Measurements from ENCODE around the gene CERK.

CERK gene

DNA sequence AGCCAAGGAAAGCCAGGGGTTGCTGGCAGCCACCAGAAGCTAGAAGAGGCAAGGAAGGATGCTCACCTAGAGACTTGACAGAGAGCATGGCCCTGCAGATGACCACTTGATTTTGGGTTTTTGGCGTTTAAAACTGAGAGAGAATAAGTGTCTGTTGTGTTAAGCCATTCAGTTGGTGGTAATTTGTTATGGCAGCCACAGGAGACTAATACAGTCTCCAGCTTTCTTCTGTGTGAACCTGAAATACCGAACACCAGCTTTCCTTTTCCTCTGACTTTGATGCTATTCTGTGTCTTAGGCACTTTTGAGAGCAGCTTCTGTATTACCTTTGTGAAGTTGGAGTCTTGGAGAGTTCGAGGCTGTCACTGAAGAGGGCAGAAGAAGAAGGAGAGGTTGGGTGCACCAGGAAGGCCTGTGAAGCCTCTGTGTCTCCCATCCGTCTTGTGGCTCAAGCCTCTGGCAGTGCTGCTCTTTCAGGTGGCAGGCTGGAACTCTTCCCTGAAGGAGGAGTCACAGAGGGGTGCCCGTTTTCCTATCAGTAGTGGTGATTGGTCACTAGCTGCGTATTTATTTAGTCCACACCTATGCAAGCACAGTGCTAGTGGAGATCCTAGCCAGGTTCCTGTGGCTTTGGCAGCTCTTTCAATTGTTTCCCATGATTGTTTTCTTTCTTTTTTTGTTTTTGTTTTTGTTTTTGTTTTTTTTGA, 26.9 kb upstream of the CERK start:
- DNase-seq (ENCODE audit: low read depth) = no peak

DNA sequence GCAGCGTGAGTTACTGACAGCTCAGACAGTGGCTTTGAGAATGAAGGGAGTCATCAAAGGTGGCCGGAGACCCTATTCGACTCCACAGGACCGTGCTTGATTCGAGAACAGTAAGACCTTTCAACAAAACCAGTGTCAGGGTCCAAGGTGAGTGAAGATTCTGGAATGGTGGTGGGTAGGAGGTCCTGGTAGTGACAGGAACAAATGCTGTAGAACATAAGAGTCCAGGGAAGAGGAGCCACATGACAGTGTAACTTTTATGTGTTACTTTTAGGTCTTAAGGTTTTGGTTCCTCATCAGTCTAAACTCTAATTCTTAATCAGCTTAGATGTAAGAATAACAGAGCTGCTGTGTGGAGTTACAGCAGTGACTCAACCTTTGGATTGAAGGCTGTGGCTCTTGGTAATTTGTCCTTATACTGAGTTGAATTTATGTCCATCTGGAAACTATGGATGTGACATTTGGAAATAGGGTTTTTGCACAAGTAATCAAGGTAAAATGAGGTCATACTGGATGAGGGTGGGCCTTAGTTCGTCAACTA, 26.2 kb upstream of the CERK start:
- DNase-seq (ENCODE audit: low read depth) = no peak

DNA sequence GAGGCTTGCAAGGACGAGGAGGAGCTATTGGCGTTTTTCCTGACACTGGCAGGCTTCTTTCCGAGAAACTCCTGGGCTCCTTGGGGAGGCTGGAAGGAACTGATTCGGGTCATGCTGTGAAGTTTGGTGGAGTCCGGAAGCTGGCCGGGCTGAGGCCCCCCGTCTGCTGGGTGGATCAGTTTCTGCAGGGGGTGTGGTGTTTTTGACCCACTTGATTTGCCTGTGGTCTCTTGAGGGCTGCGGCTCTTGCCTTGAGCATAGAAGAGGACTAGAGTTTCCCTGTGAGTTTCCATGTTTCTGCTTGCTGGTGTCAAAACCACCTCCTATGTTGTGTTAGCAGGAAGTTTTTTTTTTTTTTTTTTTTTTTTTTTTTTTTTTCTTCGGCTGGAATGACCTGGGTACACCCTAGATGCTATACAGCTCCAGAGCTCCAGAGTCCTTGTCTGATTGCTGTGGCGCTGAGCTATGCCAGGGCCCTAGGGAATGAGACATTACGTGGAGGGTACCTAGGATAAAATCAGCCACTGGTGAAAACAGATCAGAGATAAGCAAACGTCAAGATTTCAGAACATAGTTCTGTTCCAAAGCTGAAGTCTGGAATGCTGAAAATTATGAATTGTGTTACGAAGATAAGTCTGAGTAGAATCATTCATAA, 25.1 kb upstream of the CERK start:
- DNase-seq (ENCODE audit: low read depth) = no peak

DNA sequence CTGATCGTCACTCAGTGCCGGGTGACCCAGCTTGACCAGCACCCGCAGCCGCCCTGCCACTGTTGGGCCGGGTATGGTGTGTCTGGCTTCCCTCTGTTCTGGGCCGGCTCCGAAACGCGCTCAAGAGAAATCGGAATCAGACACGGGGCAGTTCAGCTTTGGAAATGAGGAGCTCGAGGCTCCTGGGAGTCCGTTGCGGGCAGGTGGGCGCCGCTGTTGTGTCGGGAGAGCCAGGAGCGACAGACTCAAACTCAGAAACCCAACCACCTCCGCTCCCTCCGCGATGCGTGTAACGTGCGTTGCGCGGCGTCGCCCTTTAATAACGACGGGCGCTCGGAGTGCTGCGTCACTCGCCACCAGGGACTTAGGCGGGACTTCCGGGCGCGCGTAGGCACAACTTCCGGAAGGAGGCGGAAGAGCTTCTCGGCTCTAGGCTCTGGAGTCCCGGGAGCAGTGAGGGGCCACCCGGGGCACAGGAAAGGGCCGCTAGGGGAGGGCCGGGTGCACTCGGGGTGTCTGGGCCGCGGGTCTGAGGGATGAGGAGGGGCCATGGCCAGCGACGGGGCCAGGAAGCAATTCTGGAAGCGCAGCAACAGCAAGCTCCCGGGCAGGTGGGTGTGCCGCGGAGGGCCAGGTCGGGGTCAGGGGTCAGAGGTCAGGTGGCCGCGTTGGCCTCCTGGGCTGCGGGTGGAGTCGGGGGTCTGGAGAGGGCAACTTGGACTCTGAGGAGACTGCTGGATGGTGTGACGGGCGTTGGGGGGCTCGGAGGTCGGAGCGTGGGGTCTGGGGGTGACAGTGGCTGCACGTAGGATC, 24.4 kb upstream of the CERK start, which contains the start of gene TBC1D22A:
TSS of gene TBC1D22A (plus strand) at position 413 of the 813 bp plus-strand sequence. CDS start at position 550, 137 bp downstream.
- DNase-seq (ENCODE audit: low read depth) = peak; percentile 88

DNA sequence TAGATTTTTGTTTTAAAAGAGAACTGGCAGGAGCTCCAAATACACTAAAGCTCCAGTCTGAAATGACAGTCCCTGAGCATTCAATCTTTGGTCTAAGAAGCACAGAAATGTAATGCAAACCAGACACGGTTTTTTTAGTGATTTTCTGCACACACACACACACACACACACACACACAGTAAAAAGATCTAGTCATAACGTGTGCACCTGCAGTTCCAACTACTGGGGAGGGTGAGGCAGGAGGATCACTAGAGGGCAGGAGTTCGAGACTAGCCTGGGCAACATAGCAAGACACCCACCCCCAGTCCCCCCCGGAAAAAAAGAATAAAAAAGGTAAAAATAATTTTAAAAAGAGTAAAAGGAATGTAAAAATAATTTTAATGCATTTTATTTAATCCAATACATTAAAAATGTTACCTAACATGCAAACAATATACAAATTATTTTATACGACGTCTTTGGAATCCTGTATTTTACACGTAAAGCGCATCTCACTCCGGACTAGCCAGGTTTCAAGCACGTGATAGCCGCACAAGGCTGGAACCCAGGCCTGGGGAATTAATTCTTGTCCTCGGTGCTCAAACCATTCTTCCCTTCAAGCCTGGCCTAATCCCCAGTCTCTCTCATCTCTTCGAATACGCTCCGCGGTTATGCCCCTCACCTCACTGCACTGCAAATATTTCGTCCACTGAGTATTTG, 23.6 kb upstream of the CERK start:
- DNase-seq (ENCODE audit: low read depth) = no peak

DNA sequence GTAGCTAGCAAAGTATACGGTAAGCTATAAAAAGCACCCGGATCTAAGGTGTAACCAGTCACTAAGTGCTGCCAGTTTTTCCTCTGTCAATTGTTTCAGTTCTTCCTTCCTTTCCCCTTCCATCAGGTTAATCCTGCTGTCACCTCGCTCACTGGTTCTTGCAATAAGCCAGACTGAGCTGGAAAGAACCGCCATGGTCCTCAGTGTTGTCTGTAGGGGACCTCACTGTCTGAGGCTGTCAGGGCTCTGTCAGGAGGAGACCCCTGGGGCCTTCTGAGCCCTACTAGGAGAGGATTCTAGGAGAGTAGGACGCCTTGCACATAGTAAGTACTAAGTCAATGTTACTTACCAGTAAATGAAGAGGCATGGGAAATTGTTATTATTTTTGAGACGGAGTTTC, 23.0 kb upstream of the CERK start:
- DNase-seq (ENCODE audit: low read depth) = no peak

DNA sequence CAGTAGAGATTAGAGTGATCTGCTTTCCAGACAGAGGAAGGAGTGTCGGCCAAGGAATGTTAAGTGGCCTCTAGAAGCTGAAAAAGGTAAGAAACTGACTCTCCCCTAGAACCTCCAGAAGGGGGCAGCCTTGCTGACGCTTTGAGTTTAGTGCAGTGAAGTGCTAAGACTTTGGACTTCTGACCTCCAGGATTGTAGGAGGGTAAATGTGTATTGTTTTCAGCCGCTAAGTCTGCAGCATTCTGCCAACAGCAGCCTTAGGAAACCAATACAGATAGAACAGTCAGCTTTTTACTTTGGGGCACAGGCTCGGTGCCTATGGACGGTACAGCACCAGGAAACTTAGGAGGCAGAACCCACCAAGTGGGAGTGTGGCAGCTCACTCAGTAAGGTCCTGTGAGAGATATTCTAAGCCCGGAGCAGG, 20.8 kb upstream of the CERK start:
- peak; percentile 47 for DNase-seq (ENCODE audit: low read depth)

DNA sequence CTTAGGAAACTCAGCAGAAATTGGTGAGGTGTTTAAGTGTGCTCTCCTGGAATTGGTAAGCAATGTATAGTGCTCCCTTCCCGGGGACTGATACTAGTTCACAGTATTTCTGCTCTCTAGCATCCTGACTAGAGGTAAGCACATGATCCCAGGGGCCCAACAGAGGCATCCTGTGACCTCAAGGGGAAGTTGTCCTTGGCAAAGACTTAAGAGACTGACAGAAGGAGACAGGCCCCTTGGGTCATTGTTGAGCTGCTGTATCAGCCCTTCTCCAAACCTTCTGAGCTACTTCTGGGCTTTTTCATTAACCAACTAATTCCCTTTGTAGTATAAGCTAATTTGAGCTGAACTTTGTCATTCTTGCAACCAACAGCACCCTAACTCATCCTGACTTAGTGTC, 20.1 kb upstream of the CERK start:
- no peak for DNase-seq (ENCODE audit: low read depth)

DNA sequence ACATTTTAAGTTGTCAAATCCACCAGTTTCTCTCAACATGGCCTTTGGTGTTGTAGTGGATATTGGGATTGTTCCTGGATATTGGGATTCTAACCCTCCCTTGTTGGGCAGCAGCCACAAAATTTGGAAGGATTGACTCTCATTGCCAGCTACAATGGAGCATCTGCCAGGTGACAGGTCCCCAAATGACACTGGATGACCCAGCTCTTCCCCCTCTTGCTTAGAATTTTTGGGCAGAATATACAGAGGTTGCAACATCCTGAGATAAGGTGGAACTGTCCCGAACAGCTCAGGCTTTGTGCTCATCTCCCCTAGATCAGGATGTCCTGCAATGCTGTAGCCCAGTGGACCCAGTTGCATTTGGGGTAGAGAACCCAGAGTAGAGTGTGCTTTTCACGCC, 19.1 kb upstream of the CERK start:
- no peak for DNase-seq (ENCODE audit: low read depth)

DNA sequence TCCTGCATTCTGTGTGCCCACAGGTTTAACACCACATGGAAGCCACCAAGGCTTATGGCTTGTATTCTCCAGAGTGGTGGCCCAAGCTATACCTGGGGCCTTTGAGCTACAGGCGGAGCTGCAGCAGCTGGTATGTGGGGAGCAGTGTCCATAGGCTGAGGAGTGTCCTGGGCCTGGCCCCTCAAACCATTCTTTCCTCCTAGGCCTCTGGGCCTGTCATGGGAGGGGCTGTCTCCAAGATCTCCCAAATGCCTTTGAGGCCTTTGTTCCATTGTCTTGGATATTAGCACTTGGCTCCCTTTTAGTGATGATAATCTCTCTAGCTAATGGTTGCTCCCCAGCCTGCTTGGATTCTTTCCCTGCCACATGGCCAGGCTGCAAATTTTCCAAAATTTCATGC, 18.0 kb upstream of the CERK start:
- no peak for DNase-seq (ENCODE audit: low read depth)

DNA sequence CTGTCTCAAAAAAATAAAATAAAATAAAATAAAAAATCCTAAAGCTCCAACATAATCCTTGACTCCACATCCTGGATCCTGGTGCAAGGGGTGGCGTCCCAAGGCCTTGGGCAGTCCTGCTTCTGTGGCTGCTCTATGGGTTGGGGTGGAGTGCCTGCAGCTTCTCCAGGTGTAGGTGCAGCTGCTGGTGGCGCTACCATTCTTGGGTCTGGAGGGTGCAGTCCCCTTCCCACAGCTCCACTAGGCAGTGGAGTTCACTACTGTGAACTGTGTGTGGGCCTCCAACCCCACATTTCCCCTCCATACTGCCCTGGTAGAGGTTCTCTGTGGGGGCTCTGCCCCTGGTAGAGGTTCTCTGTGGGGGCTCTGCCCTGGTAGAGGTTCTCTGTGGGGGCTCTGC, 17.5 kb upstream of the CERK start:
- DNase-seq (ENCODE audit: low read depth) = no peak

DNA sequence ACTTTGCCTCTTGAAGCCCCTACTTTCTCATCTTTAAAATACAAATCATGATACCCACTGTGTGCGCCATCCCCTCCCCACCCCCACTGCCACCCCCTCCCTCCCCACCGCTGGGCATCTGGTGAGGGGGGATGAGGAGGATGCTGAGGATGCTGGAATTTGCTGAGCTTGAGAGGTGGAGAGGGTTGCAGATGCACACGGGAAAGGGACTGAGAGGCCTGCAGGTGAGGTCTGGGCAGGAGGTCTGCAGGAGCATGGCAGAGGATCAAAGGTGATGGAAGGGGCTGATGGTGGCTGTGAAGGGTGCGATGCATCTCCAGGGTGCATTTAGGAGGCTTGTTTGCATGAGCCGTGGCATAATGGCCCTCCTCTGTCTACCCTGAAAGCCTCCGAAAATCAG, 16.8 kb upstream of the CERK start:
- no peak for DNase-seq (ENCODE audit: low read depth)

DNA sequence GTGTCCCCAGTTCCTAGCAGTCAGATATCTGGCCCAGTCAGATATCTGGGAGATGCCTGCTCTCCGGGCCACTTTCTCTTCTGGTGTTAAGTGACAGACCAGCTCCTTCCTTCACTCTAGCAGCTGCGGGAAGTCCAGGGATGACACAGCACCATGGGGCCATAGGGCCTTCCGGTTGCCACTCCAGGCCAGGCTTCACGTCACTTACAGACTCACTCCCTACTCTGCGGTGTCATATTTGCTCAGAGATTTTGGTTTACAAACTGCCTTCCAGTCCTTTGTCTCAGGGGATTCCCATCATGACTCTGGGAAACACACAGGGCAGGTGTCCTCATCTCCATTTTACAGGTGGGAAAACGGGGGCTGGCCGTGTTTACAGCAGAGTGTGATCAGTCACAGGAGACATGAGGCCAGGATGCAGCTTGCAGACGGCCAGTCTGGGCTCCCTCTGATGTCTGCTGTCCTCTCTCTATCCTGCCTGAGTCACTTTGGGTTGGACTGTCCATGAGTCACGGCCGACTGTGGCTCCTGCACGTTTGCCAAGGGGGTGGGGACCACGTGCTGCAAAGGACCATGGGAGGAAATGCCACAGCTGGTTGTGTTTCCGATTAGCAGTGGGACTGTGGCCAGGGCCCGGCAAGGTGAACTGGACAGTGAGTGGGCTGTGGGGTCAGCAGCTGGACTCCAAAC, 16.2 kb upstream of the CERK start:
- no peak for DNase-seq (ENCODE audit: low read depth)

DNA sequence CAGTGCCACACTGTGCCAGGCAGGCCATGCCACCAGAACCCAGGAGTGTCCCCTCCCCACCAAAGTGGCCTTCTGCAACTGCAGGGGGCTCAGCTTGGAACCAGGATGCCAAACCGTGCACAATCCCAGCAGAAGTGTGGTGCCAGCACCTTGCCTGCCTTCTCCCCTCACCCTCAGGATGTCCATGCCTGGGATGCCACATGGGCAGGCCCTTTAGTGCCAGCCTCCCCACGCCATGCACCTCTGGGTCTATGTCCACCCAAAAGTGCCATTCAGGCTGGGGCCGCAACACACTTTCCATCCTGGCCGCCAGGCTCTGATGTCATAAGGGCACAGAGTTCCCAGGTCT, 15.7 kb upstream of the CERK start:
- DNase-seq (ENCODE audit: low read depth) = no peak

DNA sequence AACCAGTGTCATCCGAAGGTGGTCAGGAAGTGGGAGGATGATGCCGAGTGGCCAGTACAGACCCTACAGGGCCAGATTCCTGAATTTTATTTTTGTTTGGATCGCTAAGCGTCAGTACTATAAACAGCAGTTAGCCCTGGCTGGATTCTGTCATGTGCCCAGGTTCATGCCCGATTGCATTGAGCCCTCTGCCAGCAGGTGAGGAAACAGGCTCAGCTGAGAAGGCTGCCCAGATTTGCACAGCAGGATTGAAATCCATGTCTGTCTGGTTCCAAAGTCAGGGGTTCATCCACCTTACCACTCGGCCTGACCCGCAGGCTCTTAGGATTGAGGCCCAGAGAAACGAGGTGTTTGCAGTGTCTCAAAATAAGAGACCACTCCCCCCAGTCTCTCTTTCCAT, 15.3 kb upstream of the CERK start:
- no peak for DNase-seq (ENCODE audit: low read depth)

DNA sequence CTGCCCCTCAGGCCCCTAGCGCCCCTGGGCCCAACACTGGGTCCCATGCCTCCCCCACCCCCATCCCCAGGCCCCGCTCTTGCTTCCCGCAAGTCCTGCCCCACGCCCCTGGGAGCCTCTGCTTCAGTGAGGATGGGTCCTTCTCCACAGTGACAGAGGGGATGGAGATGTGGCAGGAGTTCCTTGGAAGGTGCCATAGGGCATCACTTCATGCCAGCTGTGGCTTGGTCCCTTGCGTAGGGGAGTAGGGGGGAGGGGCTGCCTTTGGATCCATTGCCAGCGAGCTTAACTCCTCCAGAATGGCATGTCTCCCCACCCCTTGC, 14.9 kb upstream of the CERK start:
- DNase-seq (ENCODE audit: low read depth) = no peak

DNA sequence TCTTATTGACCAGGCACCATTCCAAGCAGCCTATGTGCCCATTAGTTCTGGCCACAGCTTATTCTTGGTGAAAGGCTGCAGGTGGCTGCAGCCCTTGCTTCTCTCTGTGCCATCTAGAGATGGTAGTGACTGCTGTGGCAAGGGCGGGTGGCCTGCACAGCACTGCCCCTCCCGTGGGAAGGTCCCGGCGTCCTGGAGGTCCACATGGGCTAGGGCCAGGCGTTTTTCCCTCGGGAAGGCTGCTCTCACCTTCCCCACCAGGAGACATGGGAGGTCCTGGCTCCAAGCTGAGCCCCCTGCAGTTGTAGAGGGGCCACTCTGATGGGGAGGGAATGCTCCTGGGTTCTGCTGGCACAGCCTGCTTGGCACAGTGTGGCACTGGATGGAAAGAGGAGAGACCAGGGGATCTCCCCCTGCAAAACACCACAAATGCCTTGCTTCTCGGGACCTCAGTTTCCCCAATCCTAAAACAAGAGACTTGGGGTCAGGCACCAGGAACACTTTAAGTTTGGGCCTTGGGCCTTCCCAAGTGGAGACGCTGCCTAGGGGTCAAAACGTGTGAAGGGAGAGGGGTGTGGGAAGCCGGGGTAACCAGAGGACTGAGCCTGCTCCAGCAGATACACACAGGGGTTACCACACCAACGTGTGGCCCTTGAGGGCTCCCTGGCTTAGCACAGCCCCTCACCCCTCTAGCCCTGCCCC, 14.4 kb upstream of the CERK start:
- DNase-seq (ENCODE audit: low read depth) = no peak

DNA sequence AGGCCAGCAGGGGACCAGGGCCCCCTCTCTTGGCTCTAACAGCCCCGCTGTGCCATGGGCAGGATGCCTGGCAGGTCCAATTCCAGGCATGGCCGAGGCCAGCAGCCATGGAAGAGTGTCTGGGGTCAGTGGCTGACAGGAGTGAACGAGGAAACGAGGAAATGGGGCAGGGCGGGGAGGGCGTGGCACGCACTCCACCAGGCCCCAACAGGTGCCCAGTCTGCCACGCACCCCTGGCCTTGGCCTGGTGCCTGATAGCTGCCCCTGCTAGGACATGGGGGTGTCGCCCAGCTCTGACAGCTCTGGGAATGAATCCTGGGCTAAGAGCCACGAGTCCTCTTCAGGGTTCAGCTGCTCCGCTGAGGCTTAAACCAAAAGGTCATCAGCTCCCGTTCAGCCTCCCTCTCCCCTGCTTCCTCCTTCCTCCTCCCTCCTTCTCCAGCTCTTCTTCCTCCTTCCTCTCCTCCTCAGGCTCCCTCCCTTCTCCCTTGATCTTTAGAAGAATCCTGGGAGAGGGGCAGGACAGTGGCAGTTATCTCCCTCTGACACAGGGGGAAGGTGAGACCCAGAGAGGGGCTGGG, 12.9 kb upstream of the CERK start:
- DNase-seq (ENCODE audit: low read depth) = no peak

DNA sequence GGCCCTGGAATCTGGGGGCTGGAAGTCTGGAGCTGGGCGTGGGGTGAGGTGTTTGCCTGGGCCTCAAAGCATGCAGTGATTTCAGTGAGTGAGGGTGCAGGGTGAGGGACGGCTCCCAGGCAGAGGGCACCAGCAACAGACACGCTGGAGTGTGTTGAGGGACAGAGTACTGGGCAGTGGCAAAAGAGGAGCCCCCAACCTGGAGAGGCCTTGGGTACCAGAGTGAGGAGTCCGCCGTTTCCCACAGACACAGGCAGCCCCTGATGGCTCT, 12.4 kb upstream of the CERK start:
- no peak for DNase-seq (ENCODE audit: low read depth)

DNA sequence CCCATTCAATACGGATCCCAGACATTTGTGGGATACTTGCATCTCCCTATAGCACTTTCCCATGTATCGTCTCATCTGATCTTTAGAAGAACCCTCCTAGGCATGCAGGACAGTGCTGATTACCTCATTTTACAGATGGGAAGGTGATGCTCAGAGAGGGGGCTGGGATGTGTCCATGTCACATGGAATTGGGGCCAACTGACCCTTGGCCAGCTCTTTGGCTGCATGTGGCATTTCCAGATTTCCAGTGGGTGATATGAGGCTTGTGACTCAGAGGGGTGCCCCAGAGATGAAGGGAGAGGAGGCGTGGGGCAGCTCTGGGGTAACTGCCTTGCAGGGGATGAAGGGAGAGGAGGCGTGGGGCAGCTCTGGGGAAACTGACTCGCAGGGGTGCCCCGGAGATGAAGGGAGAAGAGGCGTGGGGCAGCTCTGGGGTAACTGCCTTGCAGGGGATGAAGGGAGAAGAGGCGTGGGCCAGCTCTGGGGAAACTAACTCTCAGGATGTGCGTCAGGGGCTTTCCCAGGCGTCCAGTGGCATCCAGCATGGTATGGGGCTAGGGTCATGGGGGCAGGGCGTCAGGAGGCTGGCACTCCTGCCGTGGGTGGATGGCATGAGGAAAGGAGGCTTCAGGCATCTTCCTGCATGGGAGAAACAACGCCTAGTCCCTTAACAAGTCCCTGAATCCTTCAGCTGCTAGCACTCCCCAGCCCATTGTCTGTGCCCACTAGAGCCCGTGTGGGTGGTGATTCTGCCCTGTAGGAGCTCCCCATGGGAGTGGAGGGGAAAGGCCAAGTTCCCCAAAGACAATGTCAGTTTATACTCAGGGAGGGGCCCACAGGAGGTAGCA, 11.9 kb upstream of the CERK start:
- no peak for DNase-seq (ENCODE audit: low read depth)

Data from stimulated activated CD8-positive, alpha-beta memory T cell treated with anti-CD3 and anti-CD28 coated beads, Interleukin-12 subunit alpha, Interleukin-12 subunit beta, amount 100 ng/mL, for 1 hour (primary cell).